Endothelial cell of umbilical vein (primary cell): ENCODE results near the gene LIME1. TPM values are rescaled to one million over a fixed set of nuclear protein-coding genes. Genes with fewer than 3 reads are reported as not detected.

Source experiments
- BruUV-seq: library from RNA; stranded (reverse); fragments of 400-500 nt; replicated peaks from 2 replicates; lab custom pipeline; 2021; lab: Mats Ljungman, UMichigan
- CTCF ChIA-PET: fragments of 300-600, 350-600 bp; sonication (Branson Sonifier 250); formaldehyde crosslinking; loops from one replicate; lab custom pipeline; 2021; ENCODE audit warnings: antibody characterized with exemption, inconsistent platforms; lab: Charles Lee
- POLR2A ChIA-PET: fragments of 300-600, 350-600 bp; sonication (Branson Sonifier 250); formaldehyde crosslinking; loops from one replicate; lab custom pipeline; 2021; ENCODE audit warnings: antibody characterized with exemption, inconsistent platforms; lab: Charles Lee
- DNase-seq: peaks from one replicate; pipeline ENCODE4 v3.0.0-alpha.2; 2011; ENCODE audit warnings: low read depth, low spot score
- FAIRE-seq: peaks from 2 replicates; lab custom pipeline; 2011; peaks lifted over from hg19 to GRCh38; lab: Jason Lieb, UNC
- H2AFZ ChIP-seq: 2 replicates; pipeline ENCODE4 v1.6.0; 2012; ENCODE audit warnings: low read depth, low read length, control low read depth, inconsistent platforms
- H3K27ac ChIP-seq: 2 replicates; pipeline ENCODE4 v1.5.1; 2011; ENCODE audit warnings: low read depth, mild to moderate bottlenecking, control low read depth, low read length, moderate library complexity; ENCODE audit not compliant: insufficient read depth
- H3K27me3 ChIP-seq, 2 experiments: 2 replicates each; pipeline versions ENCODE4 v1.6.0 to v1.6.1; 2011; ENCODE audit warnings: low read length in 2 of 2, mixed read lengths in 1 of 2; ENCODE audit not compliant: control insufficient read depth in 2 of 2, insufficient read depth in 2 of 2
- H3K36me3 ChIP-seq, 2 experiments: 2 replicates in 1 of 2; 3 replicates in 1 of 2; pipeline ENCODE4 v1.5.1; 2011; ENCODE audit warnings: low read length in 2 of 2, mild to moderate bottlenecking in 1 of 2, moderate library complexity in 1 of 2; ENCODE audit not compliant: control insufficient read depth in 2 of 2, insufficient read depth in 2 of 2; ENCODE audit errors: extremely low read depth in 1 of 2
- H3K4me1 ChIP-seq: 3 replicates; pipeline ENCODE4 v1.5.1; 2011; ENCODE audit warnings: mild to moderate bottlenecking, low read length; ENCODE audit not compliant: control insufficient read depth, insufficient read depth; ENCODE audit errors: extremely low read depth
- H3K4me2 ChIP-seq: 2 replicates; pipeline ENCODE4 v1.6.1; 2011; ENCODE audit warnings: low read length, control low read depth, mixed read lengths; ENCODE audit not compliant: insufficient read depth
- H3K4me3 ChIP-seq, 3 experiments: fragments of 200-600 bp in 1 of 3; sonication (generic), shearing (Covaris generic) in 1 of 3; replicated peaks in 1 of 3; 2 replicates each; pipeline ENCODE4 v1.5.1; 2011 to 2016; ENCODE audit warnings: control low read depth in 3 of 3, low read length in 3 of 3, mild to moderate bottlenecking in 2 of 3, inconsistent platforms in 1 of 3, low read depth in 1 of 3, moderate library complexity in 1 of 3; ENCODE audit not compliant: insufficient read depth in 1 of 3
- H3K79me2 ChIP-seq: 2 replicates; pipeline ENCODE4 v1.6.0; 2012; ENCODE audit warnings: low read length, inconsistent platforms; ENCODE audit not compliant: control insufficient read depth, insufficient read depth
- H3K9ac ChIP-seq: replicated peaks from 2 replicates; pipeline ENCODE3; 2011; ENCODE audit warnings: low read length, control low read depth; ENCODE audit not compliant: insufficient read depth; ENCODE audit errors: extremely low read depth
- H3K9me1 ChIP-seq: replicated peaks from 3 replicates; pipeline ENCODE4 v1.6.0; 2011; ENCODE audit warnings: mild to moderate bottlenecking, low read length; ENCODE audit not compliant: control insufficient read depth, insufficient read depth; ENCODE audit errors: extremely low read depth
- H3K9me3 ChIP-seq: replicated peaks from 2 replicates; pipeline ENCODE4 v1.5.1; 2012; ENCODE audit warnings: low read length, inconsistent platforms; ENCODE audit not compliant: control insufficient read depth, insufficient read depth
- H4K20me1 ChIP-seq: replicated peaks from 2 replicates; pipeline ENCODE3; 2011; ENCODE audit warnings: mild to moderate bottlenecking, low read length; ENCODE audit not compliant: control insufficient read depth, insufficient read depth; ENCODE audit errors: extremely low read depth
- GATA2 ChIP-seq: IDR thresholded peaks from 2 replicates; pipeline ENCODE4 v1.7.0; 2011; ENCODE audit warnings: low read depth, mild to moderate bottlenecking, moderate library complexity, mixed read lengths, low read length; ENCODE audit not compliant: insufficient read length, insufficient read depth
- JUN ChIP-seq: IDR thresholded peaks from 2 replicates; pipeline ENCODE4 v1.6.1; 2011; ENCODE audit warnings: borderline replicate concordance, low read depth; ENCODE audit not compliant: insufficient read length, insufficient read depth
- MYC ChIP-seq: IDR thresholded peaks from one replicate; pipeline ENCODE4 v1.6.1; 2011; ENCODE audit warnings: mild to moderate bottlenecking, low read depth, low read length
- POLR2A ChIP-seq: IDR thresholded peaks from 2 replicates; pipeline ENCODE4 v1.6.1; 2012; ENCODE audit warnings: low read depth, mild to moderate bottlenecking, control low read depth, low read length
- dilution Hi-C: fragments of 300-500 bp; cut with MboI; formaldehyde crosslinking; loops from one replicate; pipeline ENCODE4 v1.15.0; 2019; ENCODE audit warnings: low sequenced_read_pairs; ENCODE audit not compliant: extremely low pct_ligation_motif_present
- intact Hi-C: fragments of 100-400 bp; cut with micrococcal nuclease; formaldehyde crosslinking; loops from one replicate; pipeline ENCODE4 v1.10.0; 2022
- polyA plus RNA-seq, 4 experiments: library from polyadenylated mRNA; depleted of rRNA in 3 of 4; stranded (reverse) in 3 of 4; unstranded in 1 of 4; fragments of >200 nt; gene quantifications; 2 replicates each; pipeline versions ENCODE4 v1.2.1 to v1.2.3, GENCODE V29; 2011 to 2012; ENCODE audit warnings: missing spikeins in 1 of 4
- total RNA-seq: library from RNA; stranded (reverse); gene quantifications from 2 replicates; pipeline ENCODE4 v1.2.3, GENCODE V29; 2021
- TF ChIP-seq, protein P1 (sequence below), 2 donors: IDR thresholded peaks; 1 replicate in 1 of 2; 2 replicates in 1 of 2; pipeline ENCODE4 v1.5.1; 2011; ENCODE audit warnings: low read length in 2 of 2, mild to moderate bottlenecking in 2 of 2, moderate library complexity in 2 of 2, control low read depth in 1 of 2, inconsistent platforms in 1 of 2, low read depth in 1 of 2; ENCODE audit not compliant: insufficient read depth in 1 of 2; ENCODE audit errors: extremely low read depth in 1 of 2

The LIME1 gene
- total and polyA plus RNA-seq, 2 donors (not counting 3 experiments of a cell fraction or from before 2014, with no cell fraction given) = 10.7 to 12.2 TPM

GRCh38 chr20:63759377-63759901 lies 23.0 kb downstream of the LIME1 start:
- no peaks in the 10 kb centered on the region for H3K36me3 ChIP-seq
- no peak overlapping the region for H2AFZ ChIP-seq
- no peak for TF ChIP-seq JUN
- no peak for TF ChIP-seq GATA2
- no peak for TF ChIP-seq POLR2A
- TF ChIP-seq MYC = no peak
- DNase-seq (no peak), FAIRE-seq (no peak)
- no TSS peak for BruUV-seq
- CTCF ChIA-PET = interaction anchor here (1.1 to 3.0 kb wide), 2 partner anchors 15 to 27 kb away, joined by 3 to 10 read pairs; no protein-coding TSS in a partner anchor
- dilution Hi-C loops = no loop called here
- no peak overlapping the region for H3K27ac ChIP-seq
- H3K9me3 ChIP-seq = no peaks in the 10 kb centered on the region
- H3K4me3 ChIP-seq = no peak overlapping the region
- H3K27me3 ChIP-seq = no peaks in the 10 kb centered on the region
- H3K4me2 ChIP-seq = no peak overlapping the region
- POLR2A ChIA-PET = no interaction called here
- H3K4me1 ChIP-seq = no peaks in the 10 kb centered on the region
- no peak overlapping the region for H3K9ac ChIP-seq
- no peaks in the 10 kb centered on the region for H4K20me1 ChIP-seq
- no peaks in the 10 kb centered on the region for H3K9me1 ChIP-seq
- H3K79me2 ChIP-seq = no peaks in the 10 kb centered on the region
- intact Hi-C loops = no loop called here

- Histone ChIP-seq H3K9ac (no peak overlapping the region), H3K9me1 (no peaks in the 10 kb centered on the region), H3K4me1 (no peaks in the 10 kb centered on the region), H4K20me1 (no peaks in the 10 kb centered on the region), H3K79me2 (no peaks in the 10 kb centered on the region), H3K27me3 (no peaks in the 10 kb centered on the region), H3K9me3 (no peaks in the 10 kb centered on the region), H2AFZ (no peak overlapping the region), H3K27ac (no peak overlapping the region), H3K4me3 (no peak overlapping the region), H3K36me3 (no peaks in the 10 kb centered on the region), H3K4me2 (no peak overlapping the region)
- FAIRE-seq (no peak), DNase-seq (no peak)
- intact Hi-C loops (no loop called here), dilution Hi-C loops (no loop called here)
- ChIA-PET POLR2A (no interaction called here), CTCF (interaction anchor here (1.2 kb wide), 1 partner anchor 21 kb away, joined by 3 read pairs; no protein-coding TSS in a partner anchor)
- no TSS peak for BruUV-seq
- TF ChIP-seq POLR2A (no peak), MYC (no peak), JUN (no peak)
- TF ChIP-seq, protein P1, sequence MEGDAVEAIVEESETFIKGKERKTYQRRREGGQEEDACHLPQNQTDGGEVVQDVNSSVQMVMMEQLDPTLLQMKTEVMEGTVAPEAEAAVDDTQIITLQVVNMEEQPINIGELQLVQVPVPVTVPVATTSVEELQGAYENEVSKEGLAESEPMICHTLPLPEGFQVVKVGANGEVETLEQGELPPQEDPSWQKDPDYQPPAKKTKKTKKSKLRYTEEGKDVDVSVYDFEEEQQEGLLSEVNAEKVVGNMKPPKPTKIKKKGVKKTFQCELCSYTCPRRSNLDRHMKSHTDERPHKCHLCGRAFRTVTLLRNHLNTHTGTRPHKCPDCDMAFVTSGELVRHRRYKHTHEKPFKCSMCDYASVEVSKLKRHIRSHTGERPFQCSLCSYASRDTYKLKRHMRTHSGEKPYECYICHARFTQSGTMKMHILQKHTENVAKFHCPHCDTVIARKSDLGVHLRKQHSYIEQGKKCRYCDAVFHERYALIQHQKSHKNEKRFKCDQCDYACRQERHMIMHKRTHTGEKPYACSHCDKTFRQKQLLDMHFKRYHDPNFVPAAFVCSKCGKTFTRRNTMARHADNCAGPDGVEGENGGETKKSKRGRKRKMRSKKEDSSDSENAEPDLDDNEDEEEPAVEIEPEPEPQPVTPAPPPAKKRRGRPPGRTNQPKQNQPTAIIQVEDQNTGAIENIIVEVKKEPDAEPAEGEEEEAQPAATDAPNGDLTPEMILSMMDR (IDR thresholded peaks at IDR 0.05; ENCODE audit: extremely low read depth in 1 of 2, insufficient read depth in 1 of 2, low read depth in 1 of 2, low read length in 2 of 2) = no peak
Measured at GRCh38 chr20:63765082-63765873, 28.8 kb downstream of the LIME1 start.
